Upper lobe of right lung (tissue), 1 donor: ENCODE data around the gene RBBP6. TPM values are rescaled to one million over a fixed set of nuclear protein-coding genes. Genes with fewer than 3 reads are reported as not detected.

Experiments
- ATAC-seq: fragments of 200-7000 bp; cut with Tn5 transposase; one replicate; pipeline ENCODE4 v1.9.1; 2020; ENCODE audit warnings: mild to moderate bottlenecking, moderate library complexity
- DNase-seq: peaks from one replicate; pipeline ENCODE4 v3.0.0-alpha.2; 2020
- H3K27ac ChIP-seq: fragments of 200-600 bp; one replicate; pipeline ENCODE4 v1.8.0; 2022
- H3K27me3 ChIP-seq: fragments of 200-600 bp; one replicate; pipeline ENCODE4 v1.8.0; 2022; ENCODE audit warnings: mild to moderate bottlenecking
- H3K36me3 ChIP-seq: fragments of 200-600 bp; one replicate; pipeline ENCODE4 v1.8.0; 2022
- H3K4me1 ChIP-seq: fragments of 200-600 bp; one replicate; pipeline ENCODE4 v1.8.0; 2022
- H3K4me3 ChIP-seq: fragments of 200-600 bp; one replicate; pipeline ENCODE4 v1.8.0; 2022; ENCODE audit warnings: mild to moderate bottlenecking
- H3K9me3 ChIP-seq: fragments of 200-600 bp; one replicate; pipeline ENCODE4 v1.8.0; 2022
- CTCF ChIP-seq: fragments of 200-600 bp; IDR thresholded peaks from one replicate; pipeline ENCODE4 v1.8.0; 2022; ENCODE audit warnings: antibody characterized with exemption
- intact Hi-C: fragments of 100-400 bp; cut with DNase I; formaldehyde crosslinking; loops from one replicate; pipeline ENCODE4 v1.11.0; 2022
- total RNA-seq: library from RNA; stranded (reverse); fragmentation: NEBNext Ultra II Directional; extraction: Animal tissue kit (Norgen Biotek cat#: 25700); gene quantifications from one replicate; pipeline ENCODE4 v1.2.1, GENCODE V29; 2021
- donor health status: DM: no; HTN: yes; CAD: no; lungs with severe emphysema.

RBBP6 gene
- total RNA-seq, 1 donor from 2014 or later, result 43.8 TPM

GRCh38 chr16:24497440-24497839 lies 41.9 kb upstream of the RBBP6 start:
- Histone ChIP-seq H3K9me3 (no peaks in the 10 kb centered on the region), H3K4me1 (no peaks in the 10 kb centered on the region), H3K4me3 (no peak overlapping the region), H3K27ac (no peak overlapping the region), H3K27me3 (peaks cover 14% of the 10 kb centered on the region), H3K36me3 (no peaks in the 10 kb centered on the region)
- no peak for DNase-seq
- TF ChIP-seq CTCF, result no peak
- ATAC-seq, result no peak
- intact Hi-C loops, result no loop called here

GRCh38 chr16:24499193-24499814 lies 40.1 kb upstream of the RBBP6 start:
- peak; percentile 36 for DNase-seq
- intact Hi-C loops, result no loop called here
- no peak for TF ChIP-seq CTCF
- H3K36me3 ChIP-seq, result no peaks in the 10 kb centered on the region
- peak; percentile 45 for ATAC-seq
- no peak overlapping the region for H3K27ac ChIP-seq
- peaks cover 14% of the 10 kb centered on the region for H3K27me3 ChIP-seq
- H3K4me1 ChIP-seq, result no peaks in the 10 kb centered on the region
- no peaks in the 10 kb centered on the region for H3K9me3 ChIP-seq
- no peak overlapping the region for H3K4me3 ChIP-seq

GRCh38 chr16:24504472-24505345 lies 34.7 kb upstream of the RBBP6 start:
- peak; percentile 73 for TF ChIP-seq CTCF
- Histone ChIP-seq H3K36me3 (no peaks in the 10 kb centered on the region), H3K9me3 (no peaks in the 10 kb centered on the region), H3K27ac (no peak overlapping the region), H3K4me1 (no peaks in the 10 kb centered on the region), H3K27me3 (peaks cover 14% of the 10 kb centered on the region), H3K4me3 (no peak overlapping the region)
- DNase-seq (no peak), ATAC-seq (peak; percentile 94)
- intact Hi-C loops, result loop anchor here (10.0 kb wide), 1 partner anchor 460 kb away; no protein-coding TSS in a partner anchor

GRCh38 chr16:24505959-24506358 lies 33.4 kb upstream of the RBBP6 start:
- intact Hi-C loops, result loop anchor here (10.0 kb wide), 1 partner anchor 461 kb away; no protein-coding TSS in a partner anchor
- H3K27me3 ChIP-seq, result peaks cover 8% of the 10 kb centered on the region
- H3K27ac ChIP-seq, result no peak overlapping the region
- H3K9me3 ChIP-seq, result no peaks in the 10 kb centered on the region
- H3K4me1 ChIP-seq, result no peaks in the 10 kb centered on the region
- no peak for DNase-seq
- H3K36me3 ChIP-seq, result no peaks in the 10 kb centered on the region
- H3K4me3 ChIP-seq, result no peak overlapping the region
- no peak for ATAC-seq
- no peak for TF ChIP-seq CTCF

- Histone ChIP-seq H3K4me1 (no peaks in the 10 kb centered on the region), H3K4me3 (no peak overlapping the region), H3K27ac (no peak overlapping the region), H3K27me3 (no peaks in the 10 kb centered on the region), H3K9me3 (no peaks in the 10 kb centered on the region), H3K36me3 (no peaks in the 10 kb centered on the region)
- no peak for TF ChIP-seq CTCF
- DNase-seq, result no peak
- intact Hi-C loops, result loop anchor here (10.0 kb wide), 1 partner anchor 463 kb away; no protein-coding TSS in a partner anchor
- no peak for ATAC-seq
Measured at GRCh38 chr16:24507959-24508480, 31.3 kb upstream of the RBBP6 start.
